ENCODE results near the gene STARD3. TPM values are rescaled to one million over a fixed set of nuclear protein-coding genes. Genes with fewer than 3 reads are reported as not detected.

The STARD3 gene
- total and polyA plus RNA-seq, 2 of the 13 experiments (the other 11 are each of a cell fraction or from before 2014, with no cell fraction given), result 34.6 to 100 TPM

- TF ChIP-seq ZSCAN9 (CRISPR knock-in tag; IDR thresholded peaks at IDR 0.05; ENCODE audit: borderline replicate concordance) (no peak), ZNF775 (CRISPR knock-in tag; IDR thresholded peaks at IDR 0.05; ENCODE audit: borderline replicate concordance) (no peak), ZNF724P (CRISPR knock-in tag; IDR thresholded peaks at IDR 0.05; ENCODE audit: borderline replicate concordance) (peak; percentile 67; the same call in 1 of the 2 replicates), TRIM24 (CRISPR knock-in tag; IDR thresholded peaks at IDR 0.05) (no peak), ZNF691 (CRISPR knock-in tag; IDR thresholded peaks at IDR 0.05; ENCODE audit: borderline replicate concordance, low read depth) (no peak), SMAD3 (CRISPR knock-in tag; IDR thresholded peaks at IDR 0.05) (peak; percentile 75), ZKSCAN8 (CRISPR knock-in tag; IDR thresholded peaks at IDR 0.05; ENCODE audit: borderline replicate concordance) (no peak), NFKB2 (CRISPR knock-in tag; IDR thresholded peaks at IDR 0.05; ENCODE audit: borderline replicate concordance) (no peak), TBX3 (IDR thresholded peaks at IDR 0.05; ENCODE audit: borderline replicate concordance) (peak; percentile 68; the same call in 1 of the 2 replicates), ARNT (IDR thresholded peaks at IDR 0.05) (no peak), CENPT (CRISPR knock-in tag; IDR thresholded peaks at IDR 0.05; ENCODE audit: low read depth) (no peak), ZFP36L2 (CRISPR knock-in tag; IDR thresholded peaks at IDR 0.05) (no peak), CC2D1A (CRISPR knock-in tag; IDR thresholded peaks at IDR 0.05) (no peak), ZNF891 (CRISPR knock-in tag; IDR thresholded peaks at IDR 0.05) (no peak), CEBPB (IDR thresholded peaks at IDR 0.05; ENCODE audit: borderline replicate concordance, low read depth, low read length) (no peak), PLSCR1 (CRISPR knock-in tag; IDR thresholded peaks at IDR 0.05; ENCODE audit: borderline replicate concordance) (no peak; the same call in 1 of the 2 replicates), RAD21 (CRISPR knock-in tag; IDR thresholded peaks at IDR 0.05) (no peak), NFKBIZ (CRISPR knock-in tag; IDR thresholded peaks at IDR 0.05) (peak; percentile 46; the same call in 1 of the 2 replicates), HHEX (CRISPR knock-in tag; IDR thresholded peaks at IDR 0.05) (no peak), ZSCAN12 (CRISPR knock-in tag; IDR thresholded peaks at IDR 0.05) (no peak), ZNF253 (CRISPR knock-in tag; IDR thresholded peaks at IDR 0.05; ENCODE audit: borderline replicate concordance) (no peak), ARID5B (CRISPR knock-in tag; IDR thresholded peaks at IDR 0.05) (peak; percentile 75), DNMT3B (CRISPR knock-in tag; conservative IDR thresholded peaks at IDR 0.05) (peak; percentile 59; the same call in 1 of the 2 replicates), ADNP (CRISPR knock-in tag; IDR thresholded peaks at IDR 0.05) (no peak), ZNF607 (CRISPR knock-in tag; IDR thresholded peaks at IDR 0.05; ENCODE audit: borderline replicate concordance) (no peak)
These were observed 50.2 kb downstream of the STARD3 start (continued) for GRCh38 chr17:39687101-39687545.

Measured in HepG2 (cell line).